ENCODE results near the gene ALCAM. TPM values are rescaled to one million over a fixed set of nuclear protein-coding genes. Genes with fewer than 3 reads are reported as not detected.

Gene ALCAM
- total RNA-seq, 1 donor from 2014 or later: 7.8 TPM

- Histone ChIP-seq H3K9ac (ENCODE audit: low read depth in 1 of 3, low read length in 3 of 3) (no peak overlapping the region), H3K27me3 (ENCODE audit: control insufficient read depth in 3 of 3, insufficient read depth in 3 of 3, low read length in 3 of 3) (no peaks in the 10 kb centered on the region), H3K4me3 (ENCODE audit: low read length in 3 of 3) (no peak overlapping the region), H3K36me3 (ENCODE audit: control insufficient read depth in 3 of 3, insufficient read depth in 3 of 3, low read length in 3 of 3) (no peaks in the 10 kb centered on the region), H3K9me3 (ENCODE audit: control insufficient read depth in 3 of 3, low read length in 3 of 3) (no peaks in the 10 kb centered on the region), H3K27ac (ENCODE audit: low read depth, low read length) (no peak overlapping the region), H3K4me1 (ENCODE audit: control insufficient read depth in 3 of 3, insufficient read depth in 3 of 3, low read length in 3 of 3) (no peaks in the 10 kb centered on the region)
These were observed 100.0 kb downstream of the ALCAM start for GRCh38 chr3:105466495-105467404.

GRCh38 chr3:105470851-105471250, 104.1 kb downstream of the ALCAM start:
- Histone ChIP-seq H3K9me3 (ENCODE audit: control insufficient read depth in 3 of 3, low read length in 3 of 3) (no peaks in the 10 kb centered on the region), H3K4me1 (ENCODE audit: control insufficient read depth in 3 of 3, insufficient read depth in 3 of 3, low read length in 3 of 3) (no peaks in the 10 kb centered on the region), H3K4me3 (ENCODE audit: low read length in 3 of 3) (no peak overlapping the region), H3K27me3 (ENCODE audit: control insufficient read depth in 3 of 3, insufficient read depth in 3 of 3, low read length in 3 of 3) (no peaks in the 10 kb centered on the region), H3K9ac (ENCODE audit: low read depth in 1 of 3, low read length in 3 of 3) (no peak overlapping the region), H3K36me3 (ENCODE audit: control insufficient read depth in 3 of 3, insufficient read depth in 3 of 3, low read length in 3 of 3) (no peaks in the 10 kb centered on the region), H3K27ac (ENCODE audit: low read depth, low read length) (no peak overlapping the region)

DNA sequence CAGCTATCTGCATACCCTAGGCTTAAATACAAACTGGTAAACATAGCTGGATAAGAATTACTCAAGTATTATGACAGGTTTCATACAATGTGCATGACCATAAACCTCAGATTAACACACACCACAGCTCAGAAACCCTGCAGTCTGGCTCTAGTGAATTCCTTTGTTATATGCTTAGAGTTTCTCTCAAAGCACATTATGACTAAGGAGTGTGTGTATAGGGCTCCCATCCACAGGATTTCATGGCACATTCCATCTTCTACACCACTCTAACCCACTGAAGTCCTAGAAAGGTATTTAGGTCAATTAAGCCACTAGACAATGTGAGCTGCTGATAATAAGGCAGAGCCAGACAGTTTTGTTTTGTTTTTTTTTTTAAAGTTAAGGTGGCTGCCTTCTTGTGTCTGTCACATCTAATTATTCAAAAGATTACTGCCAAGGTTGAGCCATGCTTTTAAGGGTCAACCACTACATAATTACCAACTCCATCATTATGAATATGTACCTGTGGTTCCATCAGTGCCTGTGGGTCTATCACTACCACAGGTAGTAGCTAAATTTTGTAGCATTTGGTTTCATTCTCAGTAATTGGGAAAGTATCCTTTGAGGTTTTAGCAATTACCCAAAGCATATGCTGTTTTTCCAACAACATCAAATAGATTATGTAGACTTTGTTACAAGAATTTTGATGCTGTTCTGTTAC, 107.0 kb downstream of the ALCAM start:
- H3K4me1 ChIP-seq (ENCODE audit: control insufficient read depth in 3 of 3, insufficient read depth in 3 of 3, low read length in 3 of 3): no peaks in the 10 kb centered on the region
- no peak overlapping the region for H3K27ac ChIP-seq (ENCODE audit: low read depth, low read length)
- no peaks in the 10 kb centered on the region for H3K9me3 ChIP-seq (ENCODE audit: control insufficient read depth in 3 of 3, low read length in 3 of 3)
- H3K27me3 ChIP-seq (ENCODE audit: control insufficient read depth in 3 of 3, insufficient read depth in 3 of 3, low read length in 3 of 3): no peaks in the 10 kb centered on the region
- H3K4me3 ChIP-seq (ENCODE audit: low read length in 3 of 3): no peak overlapping the region
- H3K36me3 ChIP-seq (ENCODE audit: control insufficient read depth in 3 of 3, insufficient read depth in 3 of 3, low read length in 3 of 3): no peaks in the 10 kb centered on the region
- H3K9ac ChIP-seq (ENCODE audit: low read depth in 1 of 3, low read length in 3 of 3): no peak overlapping the region

- H3K9me3 ChIP-seq (ENCODE audit: control insufficient read depth in 3 of 3, low read length in 3 of 3): no peaks in the 10 kb centered on the region
These were observed 114.1 kb downstream of the ALCAM start for GRCh38 chr3:105480768-105481167.

DNA sequence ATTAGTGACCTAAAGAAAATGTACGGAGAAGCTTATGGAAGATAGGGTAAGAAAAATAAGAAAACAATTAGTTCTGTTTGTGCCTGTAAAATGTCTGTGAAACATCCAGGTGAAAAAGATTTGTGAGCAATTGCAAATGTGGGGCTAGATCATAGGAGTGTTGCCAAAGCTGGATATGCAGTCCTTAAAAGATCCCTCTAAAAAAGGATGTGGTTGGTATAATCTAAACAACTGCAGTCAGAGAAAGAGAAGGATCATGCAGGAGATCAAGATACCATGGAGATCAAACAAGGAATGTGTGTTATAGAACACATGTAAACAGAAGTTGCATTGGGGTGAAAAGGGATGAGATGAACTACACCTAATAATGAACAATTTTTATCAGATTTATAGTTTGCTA, 116.8 kb downstream of the ALCAM start:
- Histone ChIP-seq H3K27ac (ENCODE audit: low read depth, low read length) (no peak overlapping the region), H3K4me1 (ENCODE audit: control insufficient read depth in 3 of 3, insufficient read depth in 3 of 3, low read length in 3 of 3) (no peaks in the 10 kb centered on the region), H3K9me3 (ENCODE audit: control insufficient read depth in 3 of 3, low read length in 3 of 3) (no peaks in the 10 kb centered on the region), H3K9ac (ENCODE audit: low read depth in 1 of 3, low read length in 3 of 3) (no peak overlapping the region), H3K36me3 (ENCODE audit: control insufficient read depth in 3 of 3, insufficient read depth in 3 of 3, low read length in 3 of 3) (no peaks in the 10 kb centered on the region), H3K4me3 (ENCODE audit: low read length in 3 of 3) (no peak overlapping the region), H3K27me3 (ENCODE audit: control insufficient read depth in 3 of 3, insufficient read depth in 3 of 3, low read length in 3 of 3) (no peaks in the 10 kb centered on the region)

More at GRCh38 chr3:105480768-105481167, 114.1 kb downstream of the ALCAM start:
- no peaks in the 10 kb centered on the region for H3K4me1 ChIP-seq (ENCODE audit: control insufficient read depth in 3 of 3, insufficient read depth in 3 of 3, low read length in 3 of 3)
- no peaks in the 10 kb centered on the region for H3K27me3 ChIP-seq (ENCODE audit: control insufficient read depth in 3 of 3, insufficient read depth in 3 of 3, low read length in 3 of 3)
- no peaks in the 10 kb centered on the region for H3K36me3 ChIP-seq (ENCODE audit: control insufficient read depth in 3 of 3, insufficient read depth in 3 of 3, low read length in 3 of 3)
- no peak overlapping the region for H3K9ac ChIP-seq (ENCODE audit: low read depth in 1 of 3, low read length in 3 of 3)
- no peak overlapping the region for H3K4me3 ChIP-seq (ENCODE audit: low read length in 3 of 3)
- H3K27ac ChIP-seq (ENCODE audit: low read depth, low read length): no peak overlapping the region

DNA sequence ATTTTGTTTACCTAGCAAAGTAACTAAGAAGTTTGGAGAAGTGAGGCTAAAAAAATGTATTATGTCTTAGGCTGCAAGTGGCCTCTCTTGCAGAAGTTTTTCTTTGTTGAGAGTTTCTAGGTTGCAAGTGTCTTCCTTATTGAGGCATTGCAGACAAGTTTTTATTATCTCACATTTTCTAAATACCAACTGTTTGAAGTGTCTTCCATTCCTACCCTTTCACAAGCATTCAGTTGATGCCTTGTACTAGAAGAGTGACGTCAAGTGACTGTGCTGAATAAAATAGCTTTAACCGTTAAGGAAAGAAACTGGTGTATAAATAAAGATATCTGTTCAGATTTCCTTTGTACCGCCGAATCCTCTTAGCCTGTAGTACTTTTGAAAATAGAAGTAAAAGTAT, 123.3 kb downstream of the ALCAM start:
- H3K4me3 ChIP-seq (ENCODE audit: low read length in 3 of 3): no peak overlapping the region
- peaks cover 0 to 7% (median 0%) of the 10 kb centered on the region in 3 donors for H3K9me3 ChIP-seq (ENCODE audit: control insufficient read depth in 3 of 3, low read length in 3 of 3)
- no peaks in the 10 kb centered on the region for H3K4me1 ChIP-seq (ENCODE audit: control insufficient read depth in 3 of 3, insufficient read depth in 3 of 3, low read length in 3 of 3)
- H3K27ac ChIP-seq (ENCODE audit: low read depth, low read length): no peak overlapping the region
- no peaks in the 10 kb centered on the region for H3K27me3 ChIP-seq (ENCODE audit: control insufficient read depth in 3 of 3, insufficient read depth in 3 of 3, low read length in 3 of 3)
- H3K9ac ChIP-seq (ENCODE audit: low read depth in 1 of 3, low read length in 3 of 3): no peak overlapping the region
- H3K36me3 ChIP-seq (ENCODE audit: control insufficient read depth in 3 of 3, insufficient read depth in 3 of 3, low read length in 3 of 3): no peaks in the 10 kb centered on the region

- H3K4me3 ChIP-seq (ENCODE audit: low read length in 3 of 3): no peak overlapping the region
- H3K27ac ChIP-seq (ENCODE audit: low read depth, low read length): no peak overlapping the region
- no peaks in the 10 kb centered on the region for H3K36me3 ChIP-seq (ENCODE audit: control insufficient read depth in 3 of 3, insufficient read depth in 3 of 3, low read length in 3 of 3)
- H3K9me3 ChIP-seq (ENCODE audit: control insufficient read depth in 3 of 3, low read length in 3 of 3): peaks cover 0 to 7% (median 0%) of the 10 kb centered on the region in 3 donors
- no peaks in the 10 kb centered on the region for H3K27me3 ChIP-seq (ENCODE audit: control insufficient read depth in 3 of 3, insufficient read depth in 3 of 3, low read length in 3 of 3)
- no peak overlapping the region for H3K9ac ChIP-seq (ENCODE audit: low read depth in 1 of 3, low read length in 3 of 3)
- no peaks in the 10 kb centered on the region for H3K4me1 ChIP-seq (ENCODE audit: control insufficient read depth in 3 of 3, insufficient read depth in 3 of 3, low read length in 3 of 3)
These were observed 126.7 kb downstream of the ALCAM start for GRCh38 chr3:105493305-105493892.

DNA sequence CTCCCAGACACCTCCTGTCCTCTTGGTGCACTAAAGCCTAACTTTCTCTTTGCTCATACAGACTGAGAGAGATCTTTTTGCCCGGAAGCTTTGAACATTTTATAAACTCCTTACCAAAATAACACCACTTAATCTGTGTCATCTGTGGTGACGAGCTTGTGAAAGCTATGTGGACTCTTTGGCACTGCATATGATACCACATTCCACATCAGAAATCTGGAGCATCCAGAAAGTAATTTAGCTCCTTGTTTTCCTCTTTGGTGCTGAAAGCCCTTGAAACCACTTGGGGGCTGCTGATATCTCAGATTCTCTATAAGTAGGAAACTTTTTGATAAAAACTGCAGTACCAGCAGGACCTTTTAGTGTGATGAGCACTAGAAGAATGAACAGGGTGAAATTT, 128.3 kb downstream of the ALCAM start:
- no peak overlapping the region for H3K4me3 ChIP-seq (ENCODE audit: low read length in 3 of 3)
- H3K4me1 ChIP-seq (ENCODE audit: control insufficient read depth in 3 of 3, insufficient read depth in 3 of 3, low read length in 3 of 3): no peaks in the 10 kb centered on the region
- no peaks in the 10 kb centered on the region for H3K36me3 ChIP-seq (ENCODE audit: control insufficient read depth in 3 of 3, insufficient read depth in 3 of 3, low read length in 3 of 3)
- no peak overlapping the region for H3K27ac ChIP-seq (ENCODE audit: low read depth, low read length)
- H3K27me3 ChIP-seq (ENCODE audit: control insufficient read depth in 3 of 3, insufficient read depth in 3 of 3, low read length in 3 of 3): no peaks in the 10 kb centered on the region
- H3K9me3 ChIP-seq (ENCODE audit: control insufficient read depth in 3 of 3, low read length in 3 of 3): peaks cover 0 to 7% (median 0%) of the 10 kb centered on the region in 3 donors
- no peak overlapping the region for H3K9ac ChIP-seq (ENCODE audit: low read depth in 1 of 3, low read length in 3 of 3)

- Histone ChIP-seq H3K9me3 (ENCODE audit: control insufficient read depth in 3 of 3, low read length in 3 of 3) (no peaks in the 10 kb centered on the region), H3K27ac (ENCODE audit: low read depth, low read length) (no peak overlapping the region), H3K36me3 (ENCODE audit: control insufficient read depth in 3 of 3, insufficient read depth in 3 of 3, low read length in 3 of 3) (no peaks in the 10 kb centered on the region), H3K9ac (ENCODE audit: low read depth in 1 of 3, low read length in 3 of 3) (no peak overlapping the region), H3K4me3 (ENCODE audit: low read length in 3 of 3) (no peak overlapping the region), H3K4me1 (ENCODE audit: control insufficient read depth in 3 of 3, insufficient read depth in 3 of 3, low read length in 3 of 3) (no peaks in the 10 kb centered on the region), H3K27me3 (ENCODE audit: control insufficient read depth in 3 of 3, insufficient read depth in 3 of 3, low read length in 3 of 3) (no peaks in the 10 kb centered on the region)
These were observed 129.6 kb downstream of the ALCAM start for GRCh38 chr3:105496343-105496742.

DNA sequence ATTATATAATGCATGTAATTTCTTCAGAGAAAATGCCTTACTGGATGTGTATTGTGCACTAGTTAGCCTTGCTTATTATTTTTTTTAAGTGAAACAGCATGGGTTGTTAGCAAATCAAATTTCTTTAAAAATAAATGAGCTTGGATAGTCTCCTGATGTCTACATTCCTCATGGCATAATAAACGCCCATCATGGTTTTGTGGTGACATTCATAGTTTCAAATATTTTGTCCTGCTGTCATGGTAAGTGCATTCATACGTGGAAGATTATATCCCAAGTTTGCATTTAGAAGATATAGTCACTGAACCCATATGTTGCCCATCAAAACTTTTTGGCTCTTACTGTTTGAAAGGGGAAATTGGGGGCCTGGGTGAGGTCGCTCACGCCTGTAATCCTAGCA, 130.7 kb downstream of the ALCAM start:
- H3K4me1 ChIP-seq (ENCODE audit: control insufficient read depth in 3 of 3, insufficient read depth in 3 of 3, low read length in 3 of 3): no peaks in the 10 kb centered on the region
- no peaks in the 10 kb centered on the region for H3K27me3 ChIP-seq (ENCODE audit: control insufficient read depth in 3 of 3, insufficient read depth in 3 of 3, low read length in 3 of 3)
- no peaks in the 10 kb centered on the region for H3K36me3 ChIP-seq (ENCODE audit: control insufficient read depth in 3 of 3, insufficient read depth in 3 of 3, low read length in 3 of 3)
- no peak overlapping the region for H3K4me3 ChIP-seq (ENCODE audit: low read length in 3 of 3)
- no peak overlapping the region for H3K27ac ChIP-seq (ENCODE audit: low read depth, low read length)
- no peaks in the 10 kb centered on the region for H3K9me3 ChIP-seq (ENCODE audit: control insufficient read depth in 3 of 3, low read length in 3 of 3)
- no peak overlapping the region for H3K9ac ChIP-seq (ENCODE audit: low read depth in 1 of 3, low read length in 3 of 3)
